ENCODE data around the gene CCL16.

CCL16 gene

DNA sequence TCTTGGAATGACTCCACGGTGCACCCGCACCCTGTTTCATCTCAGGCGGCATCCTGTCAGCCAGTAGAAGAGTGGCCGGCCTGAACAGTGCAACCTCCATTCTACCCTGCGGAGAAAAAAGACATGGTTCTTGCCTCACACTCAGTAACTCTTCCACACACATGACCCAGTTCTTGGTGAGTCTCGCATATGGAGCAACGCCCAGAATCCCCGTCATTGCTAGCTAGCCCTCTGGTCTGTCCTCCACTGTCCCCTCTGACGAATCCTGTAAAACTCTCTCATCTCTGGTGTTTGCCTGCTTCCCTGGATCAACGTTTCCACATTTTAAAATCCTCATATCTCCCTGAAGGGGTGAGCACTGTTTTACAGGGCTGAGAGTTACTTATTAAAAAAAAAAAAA is 46.5 kb downstream of the CCL16 start:
- DNase-seq, result no peak

DNA sequence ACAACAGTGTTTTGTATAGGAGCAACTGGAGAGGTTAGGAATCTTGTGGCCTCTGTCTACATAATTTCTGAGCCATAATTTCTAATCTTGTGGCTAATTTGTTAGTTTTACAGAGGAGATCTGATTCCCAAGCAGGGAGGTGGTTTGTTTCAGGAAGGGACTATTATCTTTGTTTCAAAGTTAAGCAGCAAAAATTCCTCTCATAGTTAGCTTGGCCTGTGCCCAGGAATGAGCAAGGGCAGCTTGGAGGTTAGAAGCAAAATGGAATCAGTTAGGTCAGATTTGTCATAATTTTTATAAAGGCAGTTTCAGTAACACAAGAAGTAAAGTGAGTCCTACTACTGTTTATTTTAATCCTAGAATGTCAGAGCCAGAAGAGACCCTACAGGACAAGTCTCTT is 48.7 kb downstream of the CCL16 start:
- DNase-seq, result no peak

DNA sequence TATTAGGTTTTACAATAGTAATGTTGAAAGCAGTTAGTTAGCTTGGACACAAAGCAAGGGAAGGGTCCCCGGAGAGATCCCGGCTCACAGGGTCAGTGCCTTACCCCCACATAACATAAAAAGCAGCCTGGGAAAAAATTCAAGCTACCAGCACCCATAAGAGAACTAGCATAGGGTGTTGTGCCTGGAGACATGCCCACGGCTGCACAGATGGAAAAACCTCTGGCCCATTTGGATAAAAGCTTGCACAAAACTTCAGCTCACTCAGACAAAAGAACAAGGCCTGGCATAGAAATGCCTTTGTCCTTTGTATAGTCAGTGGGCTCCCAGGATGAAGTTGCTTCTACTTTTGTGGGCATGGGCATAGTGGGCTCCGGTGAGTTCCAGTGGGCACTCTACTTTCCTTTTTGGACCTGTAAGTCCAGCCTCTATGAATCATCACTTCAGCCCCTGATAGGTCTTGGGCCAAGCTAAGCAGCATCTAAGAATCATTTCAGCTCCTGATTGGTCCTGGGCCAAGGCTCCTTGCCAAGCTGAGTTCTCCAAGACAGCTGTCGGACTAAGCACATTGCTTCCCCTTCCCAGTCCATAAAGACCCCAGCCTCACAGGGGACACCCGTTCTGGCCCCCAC is 49.4 kb downstream of the CCL16 start:
- no peak for DNase-seq

DNA sequence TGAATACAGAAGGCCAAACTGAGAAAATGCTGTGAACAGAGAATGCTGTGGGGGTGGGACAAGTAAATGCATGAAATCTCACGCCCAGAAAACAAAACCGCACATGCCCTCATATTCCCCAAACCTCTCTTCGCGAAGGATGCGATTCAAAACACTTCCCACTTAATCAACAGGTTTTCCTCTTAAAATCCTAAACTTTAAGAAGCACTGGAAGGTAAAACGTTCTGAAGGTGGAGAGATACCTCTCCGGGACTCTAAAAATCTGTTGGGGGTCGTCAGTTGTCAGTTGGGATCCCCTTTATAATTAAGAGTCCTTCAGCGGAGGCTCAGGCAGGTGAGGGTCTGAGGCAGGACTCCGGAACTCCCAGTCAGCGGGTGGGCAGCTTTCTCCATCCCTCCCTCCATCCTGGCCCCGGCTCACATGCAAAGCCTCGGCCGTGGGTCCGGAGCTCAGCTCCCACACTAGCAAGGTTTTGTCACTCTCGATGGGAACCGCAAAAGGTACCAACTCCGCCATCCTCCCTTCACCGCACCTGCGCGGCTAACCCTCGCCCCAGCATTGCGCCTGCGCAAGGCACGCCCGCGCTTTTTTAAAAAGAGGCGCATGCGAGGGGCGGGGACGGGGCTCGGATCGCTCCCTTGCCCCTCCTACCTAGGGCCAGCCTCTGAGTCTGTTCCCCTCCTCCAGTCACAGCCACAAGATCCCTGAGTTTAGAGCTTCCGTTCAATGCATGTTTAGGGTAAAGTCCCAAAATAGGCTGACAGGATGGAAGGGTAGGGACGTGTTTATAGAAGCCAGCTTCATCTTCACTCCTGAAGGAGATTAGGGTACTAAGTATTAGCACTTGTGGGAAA is 50.9 kb downstream of the CCL16 start, which contains the start of gene RDM1:
TSS of gene RDM1 (minus strand) at position 563 of the 855 bp plus-strand sequence. CDS start at position 517, 46 bp downstream.
- peak; percentile 69 to 71 for DNase-seq

DNA sequence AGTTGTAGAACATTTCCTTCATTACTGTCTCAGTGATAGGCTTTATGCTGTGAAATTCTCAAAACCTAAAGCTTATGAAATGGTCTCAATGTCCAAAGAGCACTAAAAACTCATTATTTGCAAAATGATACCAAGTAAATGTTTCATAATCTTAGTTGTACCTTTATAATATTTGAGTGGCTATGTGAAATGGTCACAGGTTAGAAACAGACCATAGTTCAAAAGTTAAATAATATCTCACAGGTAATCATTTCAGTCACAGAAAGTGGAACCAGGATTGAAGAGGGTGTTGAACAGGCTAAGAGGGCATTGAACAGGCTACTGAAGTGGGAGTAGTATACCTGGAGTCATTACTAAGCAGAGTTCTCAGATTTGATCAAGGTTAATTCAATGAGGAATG is 53.6 kb downstream of the CCL16 start:
- DNase-seq, result no peak

Data from activated CD4-positive, alpha-beta T cell treated with anti-CD3 and anti-CD28 coated beads for 4 hours (primary cell).